CD4-positive, alpha-beta memory T cell (primary cell): ENCODE data around the gene GAPDHS. TPM values are rescaled to one million over a fixed set of nuclear protein-coding genes. Genes with fewer than 3 reads are reported as not detected.

ENCODE experiments used
- CTCF ChIA-PET: fragments of 350-600 bp; sonication (Branson Sonifier 250); formaldehyde crosslinking; loops from one replicate; lab custom pipeline; 2021; ENCODE audit warnings: inconsistent platforms; ENCODE audit not compliant: partially characterized antibody; lab: Charles Lee
- POLR2A ChIA-PET: fragments of 350-600 bp; sonication (Branson Sonifier 250); formaldehyde crosslinking; loops from one replicate; lab custom pipeline; 2021; ENCODE audit not compliant: partially characterized antibody; lab: Charles Lee
- DNase-seq, 5 donors: peaks; one replicate each; pipeline versions ENCODE4 v3.0.0 to v3.0.0-alpha.2; 2020 to 2022; ENCODE audit warnings: mixed read lengths in 1 of 5
- H3K27ac ChIP-seq: one replicate; pipeline ENCODE4 v1.7.0; 2013; ENCODE audit warnings: low read depth, low read length
- H3K27me3 ChIP-seq: 2 replicates; pipeline ENCODE4 v1.7.0; 2013; ENCODE audit warnings: mild to moderate bottlenecking, low read length, moderate library complexity; ENCODE audit not compliant: insufficient read depth
- H3K36me3 ChIP-seq: 2 replicates; pipeline ENCODE4 v1.7.0; 2013; ENCODE audit warnings: mild to moderate bottlenecking, low read length, moderate library complexity; ENCODE audit not compliant: insufficient read depth
- H3K4me1 ChIP-seq: 2 replicates; pipeline ENCODE4 v1.7.0; 2013; ENCODE audit warnings: mild to moderate bottlenecking, low read length, moderate library complexity; ENCODE audit not compliant: insufficient read depth
- H3K4me3 ChIP-seq, 2 donors: one replicate each; pipeline ENCODE4 v1.7.0; 2013; ENCODE audit warnings: low read length in 2 of 2, mild to moderate bottlenecking in 1 of 2
- H3K9me3 ChIP-seq, 2 donors: one replicate each; pipeline ENCODE4 v1.7.0; 2013; ENCODE audit warnings: low read length in 2 of 2, control low read depth in 1 of 2; ENCODE audit not compliant: control insufficient read depth in 1 of 2
- H3K27ac Mint-ChIP-seq, 7 donors: one replicate each; pipeline ENCODE4 v1.8.0; 2020 to 2021; ENCODE audit warnings: mixed read lengths in 7 of 7, mild to moderate bottlenecking in 6 of 7, inconsistent platforms in 3 of 7, moderate library complexity in 3 of 7
- H3K27me3 Mint-ChIP-seq, 2 donors: one replicate each; pipeline ENCODE4 v1.8.0; 2020 to 2021; ENCODE audit warnings: mixed read lengths in 2 of 2
- H3K36me3 Mint-ChIP-seq, 2 donors: one replicate each; pipeline ENCODE4 v1.8.0; 2020 to 2021; ENCODE audit warnings: mixed read lengths in 2 of 2, inconsistent platforms in 1 of 2, mild to moderate bottlenecking in 1 of 2
- H3K4me1 Mint-ChIP-seq, 4 donors: one replicate each; pipeline ENCODE4 v1.8.0; 2020 to 2021; ENCODE audit warnings: mixed read lengths in 4 of 4, mild to moderate bottlenecking in 1 of 4
- H3K4me3 Mint-ChIP-seq, 8 donors: one replicate each; pipeline ENCODE4 v1.8.0; 2020 to 2021; ENCODE audit warnings: mixed read lengths in 8 of 8, mild to moderate bottlenecking in 7 of 8, moderate library complexity in 6 of 8, inconsistent platforms in 3 of 8
- H3K9me3 Mint-ChIP-seq, 8 donors: one replicate each; pipeline ENCODE4 v1.8.0; 2020 to 2021; ENCODE audit warnings: mixed read lengths in 8 of 8, mild to moderate bottlenecking in 5 of 8, inconsistent platforms in 3 of 8, moderate library complexity in 1 of 8
- intact Hi-C: fragments of 100-400 bp; cut with micrococcal nuclease; formaldehyde crosslinking; loops from one replicate; pipeline ENCODE4 v1.15.1; 2023
- polyA plus RNA-seq, 2 donors: library from polyadenylated mRNA; unstranded; fragments of 300-500 nt; fragmentation: Illumina TruSeq; gene quantifications; one replicate each; pipeline ENCODE4 v1.2.3, GENCODE V29; 2021
- total RNA-seq, 2 experiments: library from RNA; stranded (reverse); gene quantifications; one replicate each; pipeline ENCODE4 v1.2.3, GENCODE V29; 2021

GAPDHS gene
- total and polyA plus RNA-seq, 4 experiments from 2014 or later = not detected

DNA sequence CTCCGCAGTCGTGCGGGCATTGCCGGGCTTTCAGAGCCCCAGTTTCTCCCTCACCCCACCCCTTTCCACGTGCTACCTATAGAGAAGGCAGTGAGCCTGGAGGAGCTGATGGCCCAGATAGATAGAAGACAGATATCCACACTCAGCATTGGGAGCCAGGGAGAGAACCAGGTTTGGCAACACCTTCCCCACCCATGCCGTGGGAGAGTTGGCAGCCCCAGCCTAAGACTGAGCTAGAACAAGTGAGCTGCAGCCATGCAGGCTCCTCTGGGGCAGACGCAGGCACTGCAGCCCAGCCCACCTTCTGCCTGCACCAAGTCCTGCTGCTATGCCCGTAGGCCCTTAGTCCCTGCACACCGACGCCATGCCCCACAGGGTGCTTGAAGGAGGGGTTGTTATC lies 32.6 kb upstream of the GAPDHS start:
- Histone ChIP-seq H3K27ac (no peak overlapping the region), H3K27me3 (no peaks in the 10 kb centered on the region), H3K4me3 (no peak overlapping the region), H3K4me1 (peaks cover under 1% of the 10 kb centered on the region), H3K36me3 (no peaks in the 10 kb centered on the region), H3K9me3 (no peaks in the 10 kb centered on the region)
- Mint-ChIP-seq H3K9me3 (no peaks in the 10 kb centered on the region), H3K36me3 (no peaks in the 10 kb centered on the region), H3K4me3 (no peak overlapping the region), H3K27me3 (peaks cover 1 to 9% of the 10 kb centered on the region in 2 donors), H3K27ac (no peak overlapping the region), H3K4me1 (peaks cover 0 to 5% (median 2%) of the 10 kb centered on the region in 4 donors)
- DNase-seq = no peak
- intact Hi-C loops = no loop called here
- ChIA-PET POLR2A (no interaction called here), CTCF (interaction anchor here (2.3 kb wide), 1 partner anchor 10 kb away, joined by 10 read pairs; no protein-coding TSS in a partner anchor)

DNA sequence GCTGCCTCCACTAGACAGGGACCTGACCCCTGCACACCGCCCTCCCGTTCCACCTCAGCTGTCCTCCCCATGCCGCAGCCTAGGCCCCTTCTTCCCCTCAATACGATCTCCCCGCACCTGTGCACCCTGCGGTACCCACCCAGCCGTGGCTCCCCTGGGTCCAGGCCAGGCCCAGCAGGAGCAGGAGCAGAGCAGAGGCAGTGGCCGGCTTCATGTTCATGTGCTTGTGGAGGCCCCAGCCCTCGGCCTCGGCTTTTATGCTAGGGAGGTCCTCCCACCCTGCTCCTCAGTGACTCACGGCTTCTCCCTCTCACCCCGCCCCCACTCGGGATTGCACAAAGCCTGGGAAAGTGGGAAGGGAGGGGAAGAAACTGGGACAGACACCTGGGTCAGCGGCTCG lies 31.6 kb upstream of the GAPDHS start:
- Mint-ChIP-seq H3K27ac (no peak overlapping the region), H3K36me3 (no peaks in the 10 kb centered on the region), H3K9me3 (no peaks in the 10 kb centered on the region), H3K4me3 (no peak overlapping the region), H3K4me1 (peaks cover 0 to 5% (median 2%) of the 10 kb centered on the region in 4 donors), H3K27me3 (peaks cover 5 to 15% of the 10 kb centered on the region in 2 donors)
- Histone ChIP-seq H3K27me3 (no peaks in the 10 kb centered on the region), H3K9me3 (no peaks in the 10 kb centered on the region), H3K27ac (no peak overlapping the region), H3K4me3 (no peak overlapping the region), H3K4me1 (no peaks in the 10 kb centered on the region), H3K36me3 (no peaks in the 10 kb centered on the region)
- intact Hi-C loops = no loop called here
- ChIA-PET POLR2A (no interaction called here), CTCF (interaction anchor here (2.3 kb wide), 1 partner anchor 9 kb away, joined by 10 read pairs; no protein-coding TSS in a partner anchor)
- no peak for DNase-seq

DNA sequence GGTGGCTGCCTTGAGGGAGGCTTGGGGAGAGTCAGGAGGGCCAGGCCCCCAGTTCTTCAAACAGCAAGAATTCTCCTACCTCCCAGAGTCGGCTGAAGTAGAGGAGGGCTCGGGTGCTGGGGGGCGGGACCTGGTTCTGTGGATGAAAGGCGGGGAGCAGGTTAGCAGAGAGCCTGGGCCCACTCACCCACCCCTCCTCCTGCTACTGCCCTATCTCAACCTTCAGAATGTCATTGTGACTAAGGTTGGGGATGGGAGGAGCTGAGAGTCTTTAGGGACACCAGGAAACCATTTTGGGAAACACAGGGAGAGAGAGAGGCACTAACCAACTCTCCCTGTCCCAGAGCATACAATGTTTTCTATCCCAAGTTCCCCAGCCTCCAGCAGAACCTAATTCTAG lies 30.5 kb upstream of the GAPDHS start:
- intact Hi-C loops = no loop called here
- DNase-seq = no peak
- no peaks in the 10 kb centered on the region for H3K36me3 Mint-ChIP-seq
- H3K27ac Mint-ChIP-seq = peak overlapping the region in 1 of 7 donors; percentile 25
- POLR2A ChIA-PET = no interaction called here
- no peak overlapping the region for H3K4me3 Mint-ChIP-seq
- Histone ChIP-seq H3K27me3 (no peaks in the 10 kb centered on the region), H3K4me3 (no peak overlapping the region), H3K4me1 (no peaks in the 10 kb centered on the region), H3K27ac (no peak overlapping the region), H3K36me3 (no peaks in the 10 kb centered on the region), H3K9me3 (no peaks in the 10 kb centered on the region)
- peaks cover 5 to 17% of the 10 kb centered on the region in 2 donors for H3K27me3 Mint-ChIP-seq
- H3K4me1 Mint-ChIP-seq = peaks cover 0 to 5% (median 2%) of the 10 kb centered on the region in 4 donors
- CTCF ChIA-PET = no interaction called here
- no peaks in the 10 kb centered on the region for H3K9me3 Mint-ChIP-seq

DNA sequence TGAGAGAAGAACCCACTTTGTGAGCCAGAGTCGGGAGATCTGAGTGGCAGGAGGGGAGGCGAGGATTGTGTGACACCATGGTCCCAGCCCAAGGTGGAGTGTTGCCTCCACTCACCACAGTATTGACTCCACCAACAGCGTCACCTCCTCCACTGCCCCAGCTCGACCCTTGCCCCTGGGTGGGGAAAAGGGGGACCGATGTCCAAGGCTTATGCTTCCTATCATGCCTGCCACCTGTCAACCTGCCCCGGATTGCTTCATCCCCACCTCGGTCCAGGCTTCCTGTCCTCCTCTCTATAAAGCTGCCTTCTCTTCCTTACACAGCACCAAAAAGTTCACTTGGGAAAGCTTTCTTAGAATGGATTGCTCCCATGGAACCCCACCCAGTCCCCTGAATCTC lies 27.2 kb upstream of the GAPDHS start:
- H3K36me3 Mint-ChIP-seq = no peaks in the 10 kb centered on the region
- intact Hi-C loops = no loop called here
- H3K27me3 Mint-ChIP-seq = peaks cover 12 to 26% of the 10 kb centered on the region in 2 donors
- H3K9me3 Mint-ChIP-seq = no peaks in the 10 kb centered on the region
- H3K4me3 Mint-ChIP-seq = no peak overlapping the region
- Histone ChIP-seq H3K27ac (no peak overlapping the region), H3K4me3 (no peak overlapping the region), H3K36me3 (no peaks in the 10 kb centered on the region), H3K9me3 (no peaks in the 10 kb centered on the region), H3K4me1 (peaks cover 19% of the 10 kb centered on the region), H3K27me3 (no peaks in the 10 kb centered on the region)
- DNase-seq = no peak
- H3K4me1 Mint-ChIP-seq = peaks cover 10 to 23% (median 15%) of the 10 kb centered on the region in 4 donors
- ChIA-PET CTCF (interaction anchor here (1.3 to 3.7 kb wide), 2 partner anchors 9 to 11 kb away, joined by 4 to 17 read pairs; no protein-coding TSS in a partner anchor), POLR2A (no interaction called here)
- H3K27ac Mint-ChIP-seq = peak overlapping the region in 1 of 7 donors; percentile 2

DNA sequence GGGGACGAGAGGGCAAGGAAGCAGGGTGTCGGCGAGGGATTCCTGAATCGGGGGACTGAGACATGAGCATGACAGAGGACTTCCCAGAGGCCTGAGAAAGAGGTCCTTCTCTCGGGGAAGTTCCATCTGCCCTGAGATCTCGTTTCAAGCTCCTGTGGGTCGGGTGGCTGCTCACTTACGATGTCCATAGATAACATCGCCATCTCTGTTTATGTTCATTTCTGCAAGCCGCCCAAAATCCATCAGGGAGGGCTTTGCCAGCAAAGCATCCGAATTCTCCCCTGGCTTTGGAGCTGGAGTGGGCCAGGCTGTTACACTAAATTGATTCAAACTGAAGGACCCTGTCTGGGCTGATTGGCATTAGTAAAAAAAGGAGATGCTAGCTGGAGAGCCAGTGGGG lies 25.7 kb upstream of the GAPDHS start:
- peaks cover 10 to 18% (median 13%) of the 10 kb centered on the region in 4 donors for H3K4me1 Mint-ChIP-seq
- Histone ChIP-seq H3K36me3 (no peaks in the 10 kb centered on the region), H3K27me3 (no peaks in the 10 kb centered on the region), H3K4me1 (peaks cover 19% of the 10 kb centered on the region), H3K27ac (no peak overlapping the region), H3K9me3 (no peaks in the 10 kb centered on the region), H3K4me3 (no peak overlapping the region)
- DNase-seq = no peak
- H3K27ac Mint-ChIP-seq = peak overlapping the region in 1 of 7 donors; percentile 42
- intact Hi-C loops = no loop called here
- H3K4me3 Mint-ChIP-seq = no peak overlapping the region
- ChIA-PET POLR2A (no interaction called here), CTCF (interaction anchor here (3.7 kb wide), 1 partner anchor 12 kb away, joined by 17 read pairs; no protein-coding TSS in a partner anchor)
- H3K36me3 Mint-ChIP-seq = no peaks in the 10 kb centered on the region
- peaks cover 12 to 22% of the 10 kb centered on the region in 2 donors for H3K27me3 Mint-ChIP-seq
- no peaks in the 10 kb centered on the region for H3K9me3 Mint-ChIP-seq

DNA sequence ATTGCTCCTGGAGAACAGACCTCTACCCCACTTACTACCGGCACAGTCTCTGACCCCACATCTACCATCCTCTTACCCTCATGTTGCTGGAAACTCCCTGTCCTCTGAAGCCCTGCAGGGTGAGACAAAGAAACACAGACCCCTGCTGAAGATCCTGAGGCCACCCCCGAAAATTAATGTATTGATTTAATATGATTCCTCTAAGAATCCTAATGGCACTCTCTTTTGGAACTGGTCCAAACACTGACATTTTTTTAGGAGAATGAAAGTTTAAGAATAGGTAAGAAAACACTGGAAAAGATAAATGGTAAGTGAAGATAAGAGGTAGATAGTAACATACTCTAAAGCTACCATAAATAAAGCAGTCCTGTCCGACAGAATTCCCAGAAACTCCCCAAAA lies 25.1 kb upstream of the GAPDHS start:
- no peak overlapping the region for H3K27ac ChIP-seq
- Mint-ChIP-seq H3K4me1 (peaks cover 10 to 18% (median 13%) of the 10 kb centered on the region in 4 donors), H3K4me3 (peak overlapping the region in 1 of 8 donors; percentile 13), H3K9me3 (no peaks in the 10 kb centered on the region), H3K27ac (no peak overlapping the region), H3K27me3 (peaks cover 17 to 20% of the 10 kb centered on the region in 2 donors), H3K36me3 (no peaks in the 10 kb centered on the region)
- intact Hi-C loops = no loop called here
- H3K4me3 ChIP-seq = no peak overlapping the region
- ChIA-PET CTCF (interaction anchor here (1.2 to 3.7 kb wide), 3 partner anchors 13 to 136 kb away, joined by 3 to 17 read pairs (median 4); no protein-coding TSS in a partner anchor), POLR2A (no interaction called here)
- H3K27me3 ChIP-seq = no peaks in the 10 kb centered on the region
- no peaks in the 10 kb centered on the region for H3K36me3 ChIP-seq
- no peaks in the 10 kb centered on the region for H3K9me3 ChIP-seq
- DNase-seq = no peak
- peaks cover 19% of the 10 kb centered on the region for H3K4me1 ChIP-seq

DNA sequence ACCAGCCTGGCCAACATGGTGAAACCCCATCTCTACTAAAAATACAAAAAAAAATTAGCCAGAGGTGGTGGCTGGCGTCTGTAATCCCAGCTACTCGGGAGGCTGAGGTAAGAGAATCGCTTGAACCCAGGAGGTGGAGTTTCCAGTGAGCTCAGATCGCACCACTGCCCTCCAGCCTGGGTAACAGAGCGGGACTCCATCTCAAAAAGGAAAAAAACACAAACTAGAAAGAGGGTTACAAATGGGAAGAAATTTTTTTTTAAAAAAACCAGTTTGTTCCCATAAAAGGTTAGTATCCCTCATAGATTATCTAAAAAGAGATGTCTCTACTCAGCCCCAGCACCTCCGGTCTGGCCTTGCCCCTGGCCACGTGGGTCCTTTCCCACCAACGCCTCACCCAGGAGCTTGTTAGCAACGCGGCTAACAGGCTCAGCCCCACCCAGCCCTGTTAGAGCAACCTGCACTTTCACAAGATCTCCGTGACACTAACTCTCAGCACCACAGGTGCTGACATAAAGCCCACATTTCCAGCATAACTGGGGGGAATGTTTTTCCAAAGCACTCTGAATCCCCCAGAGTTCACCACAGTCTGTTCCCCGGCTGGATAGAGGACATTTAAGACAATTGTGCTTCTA lies 24.1 kb upstream of the GAPDHS start:
- Mint-ChIP-seq H3K4me3 (peak overlapping the region in 7 of 8 donors; percentile 57 to 84 (median 79)), H3K9me3 (no peaks in the 10 kb centered on the region), H3K36me3 (no peaks in the 10 kb centered on the region), H3K27ac (peak overlapping the region in 6 of 7 donors; percentile 30 to 81 (median 61)), H3K4me1 (peaks cover 10 to 18% (median 13%) of the 10 kb centered on the region in 4 donors), H3K27me3 (peaks cover 23 to 24% of the 10 kb centered on the region in 2 donors)
- intact Hi-C loops = no loop called here
- Histone ChIP-seq H3K27ac (no peak overlapping the region), H3K4me1 (peaks cover 19% of the 10 kb centered on the region), H3K27me3 (no peaks in the 10 kb centered on the region), H3K36me3 (no peaks in the 10 kb centered on the region), H3K9me3 (no peaks in the 10 kb centered on the region), H3K4me3 (peak overlapping the region in 1 of 2 donors; percentile 49)
- DNase-seq = peak; percentile 31 to 59 (median 39)
- POLR2A ChIA-PET = interaction anchor here (0.7 to 1.4 kb wide), 4 partner anchors 10 to 368 kb away, joined by 3 to 4 read pairs (median 3); no protein-coding TSS in a partner anchor
- CTCF ChIA-PET = interaction anchor here (1.2 to 3.7 kb wide), 6 partner anchors 14 to 206 kb away, joined by 3 to 17 read pairs (median 4); no protein-coding TSS in a partner anchor
